Coronary artery (tissue), 2 donors: ENCODE measurements around the gene IFT25.
A peak's percentile ranks its signal among the peaks of the same experiment; 100 is the strongest.

ENCODE experiments used
- DNase-seq: peaks from one replicate; pipeline ENCODE4 v3.0.0-alpha.2; 2017; ENCODE audit warnings: low spot score
- H3K27ac ChIP-seq, 2 donors: fragments of 200-600 bp; sonication (generic); one replicate each; pipeline ENCODE4 v1.5.1; 2016 to 2019
- H3K4me3 ChIP-seq: fragments of 200-600 bp; sonication (generic); 2 replicates; pipeline ENCODE4 v1.5.1; 2016; ENCODE audit warnings: mild to moderate bottlenecking, moderate library complexity
- CTCF ChIP-seq: fragments of 200-600 bp; sonication (generic); IDR thresholded peaks from one replicate; pipeline ENCODE4 v1.5.1; 2019; ENCODE audit warnings: antibody characterized with exemption

Gene IFT25

DNA sequence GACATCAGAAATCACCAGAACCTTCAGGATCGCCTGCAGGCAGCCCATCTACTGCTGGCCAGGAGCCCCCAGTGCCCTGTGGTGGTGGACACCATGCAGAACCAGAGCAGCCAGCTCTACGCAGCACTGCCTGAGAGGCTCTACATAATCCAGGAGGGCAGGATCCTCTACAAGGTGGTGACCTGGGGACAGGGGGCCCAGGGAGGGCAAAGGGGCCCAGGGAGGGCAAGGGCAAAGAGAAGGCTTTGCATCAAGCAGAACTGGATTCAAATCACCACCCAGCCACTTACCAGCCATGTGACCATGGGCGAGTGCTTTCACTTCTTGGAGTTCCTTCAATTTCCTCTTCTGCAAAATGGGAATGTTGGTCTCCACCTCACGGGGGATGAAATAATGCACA lies 39.4 kb downstream of the IFT25 start:
- no peak overlapping the region for H3K27ac ChIP-seq
- no peak overlapping the region for H3K4me3 ChIP-seq
- DNase-seq: no peak
- TF ChIP-seq CTCF: no peak

- DNase-seq: no peak
- TF ChIP-seq CTCF: no peak
- H3K4me3 ChIP-seq: no peak overlapping the region
- no peak overlapping the region for H3K27ac ChIP-seq
Measured at GRCh38 chr1:53905509-53905908, 40.0 kb downstream of the IFT25 start.

DNA sequence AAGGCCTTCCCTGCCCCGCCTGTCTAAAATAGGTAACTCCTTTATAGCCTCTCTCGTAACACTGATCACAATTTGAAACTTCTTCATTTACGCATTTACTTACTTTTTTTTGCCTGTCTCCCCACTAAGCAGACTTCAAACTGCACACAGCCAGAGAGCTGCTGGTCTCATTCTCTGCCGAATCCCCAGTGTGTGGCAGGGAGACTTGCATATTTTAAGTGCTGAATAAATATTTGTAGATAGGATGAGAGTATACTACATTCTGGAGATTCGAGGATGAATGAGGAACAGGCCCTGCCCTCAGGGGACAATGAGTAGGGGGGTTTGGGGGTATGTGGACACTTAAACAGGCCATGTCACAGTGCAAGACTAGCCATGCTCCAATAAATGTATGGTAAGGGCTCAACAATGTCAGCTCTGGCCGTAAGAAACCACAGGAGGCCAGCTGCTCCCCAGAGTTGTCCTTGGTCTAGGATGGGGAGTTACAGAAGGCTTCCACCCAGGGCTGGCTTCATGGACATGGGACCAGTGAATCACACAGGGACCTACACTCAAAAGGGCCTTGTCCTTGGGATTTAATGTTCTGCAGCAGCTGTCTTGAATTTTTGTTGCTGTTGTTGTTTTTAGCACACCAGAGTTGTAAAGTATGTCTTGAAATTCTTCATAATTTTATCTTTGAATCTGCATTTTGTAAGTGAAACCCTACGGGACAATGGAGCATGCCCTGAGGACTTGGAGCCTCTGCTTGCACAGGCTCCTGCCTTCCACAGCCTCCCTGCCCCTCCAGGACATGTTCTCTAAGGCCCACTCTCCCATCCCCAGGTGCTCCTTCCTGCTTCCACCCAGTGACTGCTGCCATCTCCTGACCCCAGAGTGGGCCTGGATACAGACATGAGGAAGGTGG lies 43.0 kb downstream of the IFT25 start:
- no peak for DNase-seq
- Histone ChIP-seq H3K4me3 (no peak overlapping the region), H3K27ac (no peak overlapping the region)
- no peak for TF ChIP-seq CTCF

- TF ChIP-seq CTCF: no peak
- H3K27ac ChIP-seq: no peak overlapping the region
Measured at GRCh38 chr1:53899708-53900107, 45.8 kb downstream of the IFT25 start.

GRCh38 chr1:53899206-53899628 lies 46.3 kb downstream of the IFT25 start:
- DNase-seq: no peak
- H3K27ac ChIP-seq: no peak overlapping the region
- no peak overlapping the region for H3K4me3 ChIP-seq
- TF ChIP-seq CTCF: no peak

More at GRCh38 chr1:53899708-53900107, 45.8 kb downstream of the IFT25 start:
- DNase-seq: no peak
- H3K4me3 ChIP-seq: no peak overlapping the region

DNA sequence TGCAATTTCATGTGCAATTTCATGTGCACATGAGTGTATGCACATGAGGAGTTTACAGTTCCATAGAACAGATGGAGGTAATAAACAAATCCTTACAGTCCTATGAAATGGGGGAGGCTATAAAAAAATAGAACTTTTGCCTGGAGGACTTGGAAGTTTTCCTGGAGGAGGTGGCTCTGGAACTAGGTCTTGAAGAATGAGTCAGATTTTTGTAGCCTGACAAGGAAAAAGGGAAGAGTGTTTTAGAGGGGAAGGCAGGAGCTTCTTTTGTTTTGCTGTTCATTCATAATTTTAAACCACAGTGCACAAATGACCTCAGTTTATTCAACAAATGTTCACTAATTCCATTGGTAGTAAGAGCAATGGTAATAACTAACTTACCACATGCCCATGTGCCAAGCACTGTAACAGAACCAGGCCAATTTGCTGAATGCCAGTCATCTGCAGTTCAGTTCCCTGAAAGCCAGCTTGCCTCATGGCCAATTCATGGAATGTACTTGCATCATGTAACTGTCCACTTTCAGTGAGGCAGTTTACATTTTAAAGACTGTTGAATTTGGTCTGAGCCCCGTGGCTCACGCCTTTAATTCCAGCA lies 48.8 kb downstream of the IFT25 start:
- H3K4me3 ChIP-seq: no peak overlapping the region
- no peak for DNase-seq
- peak overlapping the region in 1 of 2 donors; percentile 70 for H3K27ac ChIP-seq
- TF ChIP-seq CTCF: no peak

DNA sequence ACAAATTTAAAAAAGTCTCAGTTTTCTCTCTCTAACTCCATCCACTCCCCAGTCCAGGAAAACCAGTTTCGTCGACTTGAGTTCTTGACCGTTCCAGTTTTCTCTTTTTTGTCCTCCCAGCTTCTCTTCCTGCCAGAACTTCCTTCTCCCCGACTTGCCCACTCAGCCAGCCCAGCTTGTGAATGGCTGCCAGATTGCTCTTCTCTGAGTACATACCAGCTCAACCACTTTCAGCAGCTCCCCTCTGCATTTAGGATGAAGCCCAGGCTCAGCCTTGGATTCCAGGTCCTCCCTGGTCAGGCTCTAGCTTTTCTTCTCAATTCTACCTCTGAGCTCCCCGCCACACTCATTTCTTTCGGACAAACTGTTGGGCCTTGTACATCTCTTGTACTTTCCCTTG lies 50.1 kb downstream of the IFT25 start:
- H3K27ac ChIP-seq: no peak overlapping the region
- TF ChIP-seq CTCF: no peak
- no peak for DNase-seq
- no peak overlapping the region for H3K4me3 ChIP-seq
